ENCODE data around the gene KCNH5.
"Not testable (repeated sequence)": the region's sequence is repeated elsewhere in the genome, so short reads cannot be mapped to it uniquely, and the experiment has no call there.

KCNH5 gene

GRCh38 chr14:62905566-62905965 is 139.7 kb downstream of the KCNH5 start:
- H3K4me3 ChIP-seq (ENCODE audit: low read length), result no peak overlapping the region
- H3K27me3 ChIP-seq (ENCODE audit: insufficient read depth, low read length), result no peaks in the 10 kb centered on the region
- no peaks in the 10 kb centered on the region for H3K4me1 ChIP-seq (ENCODE audit: insufficient read depth, low read length)
- no peaks in the 10 kb centered on the region for H3K9me3 ChIP-seq (ENCODE audit: low read length)
- H3K36me3 ChIP-seq (ENCODE audit: insufficient read depth, low read length), result no peaks in the 10 kb centered on the region
- no peak overlapping the region for H2AFZ ChIP-seq (ENCODE audit: low read depth, low read length)

GRCh38 chr14:62897771-62898170 is 147.5 kb downstream of the KCNH5 start:
- H3K9me3 ChIP-seq (ENCODE audit: low read length), result no peaks in the 10 kb centered on the region
- H3K4me1 ChIP-seq (ENCODE audit: insufficient read depth, low read length), result no peaks in the 10 kb centered on the region
- no peaks in the 10 kb centered on the region for H3K36me3 ChIP-seq (ENCODE audit: insufficient read depth, low read length)
- no peak overlapping the region for H2AFZ ChIP-seq (ENCODE audit: low read depth, low read length)
- no peaks in the 10 kb centered on the region for H3K27me3 ChIP-seq (ENCODE audit: insufficient read depth, low read length)
- H3K4me3 ChIP-seq (ENCODE audit: low read length), result no peak overlapping the region

- Histone ChIP-seq H3K4me1 (ENCODE audit: insufficient read depth, low read length) (no peaks in the 10 kb centered on the region), H3K4me3 (ENCODE audit: low read length) (no peak overlapping the region), H3K36me3 (ENCODE audit: insufficient read depth, low read length) (no peaks in the 10 kb centered on the region), H3K27me3 (ENCODE audit: insufficient read depth, low read length) (no peaks in the 10 kb centered on the region), H2AFZ (ENCODE audit: low read depth, low read length) (no peak overlapping the region), H3K9me3 (ENCODE audit: low read length) (no peaks in the 10 kb centered on the region)
Observed at GRCh38 chr14:62896932-62897456, 148.3 kb downstream of the KCNH5 start.

GRCh38 chr14:62894736-62895135 is 150.5 kb downstream of the KCNH5 start:
- Histone ChIP-seq H3K36me3 (ENCODE audit: insufficient read depth, low read length) (no peaks in the 10 kb centered on the region), H3K27me3 (ENCODE audit: insufficient read depth, low read length) (no peaks in the 10 kb centered on the region), H2AFZ (ENCODE audit: low read depth, low read length) (no peak overlapping the region), H3K9me3 (ENCODE audit: low read length) (no peaks in the 10 kb centered on the region), H3K4me1 (ENCODE audit: insufficient read depth, low read length) (no peaks in the 10 kb centered on the region), H3K4me3 (ENCODE audit: low read length) (no peak overlapping the region)

GRCh38 chr14:62889364-62889763 is 155.9 kb downstream of the KCNH5 start:
- Histone ChIP-seq H3K27me3 (ENCODE audit: insufficient read depth, low read length) (no peaks in the 10 kb centered on the region), H3K9me3 (ENCODE audit: low read length) (no peaks in the 10 kb centered on the region), H3K4me3 (ENCODE audit: low read length) (no peak overlapping the region), H2AFZ (ENCODE audit: low read depth, low read length) (no peak overlapping the region), H3K36me3 (ENCODE audit: insufficient read depth, low read length) (no peaks in the 10 kb centered on the region), H3K4me1 (ENCODE audit: insufficient read depth, low read length) (no peaks in the 10 kb centered on the region)

GRCh38 chr14:62886461-62886860 is 158.8 kb downstream of the KCNH5 start:
- Histone ChIP-seq H3K27me3 (ENCODE audit: insufficient read depth, low read length) (no peaks in the 10 kb centered on the region), H3K4me3 (ENCODE audit: low read length) (no peak overlapping the region), H3K4me1 (ENCODE audit: insufficient read depth, low read length) (no peaks in the 10 kb centered on the region), H2AFZ (ENCODE audit: low read depth, low read length) (no peak overlapping the region), H3K9me3 (ENCODE audit: low read length) (no peaks in the 10 kb centered on the region), H3K36me3 (ENCODE audit: insufficient read depth, low read length) (no peaks in the 10 kb centered on the region)

- no peaks in the 10 kb centered on the region for H3K27me3 ChIP-seq (ENCODE audit: insufficient read depth, low read length)
- no peaks in the 10 kb centered on the region for H3K9me3 ChIP-seq (ENCODE audit: low read length)
- no peak overlapping the region for H3K4me3 ChIP-seq (ENCODE audit: low read length)
Observed at GRCh38 chr14:62885451-62885850, 159.8 kb downstream of the KCNH5 start.

GRCh38 chr14:62882967-62883366 is 162.3 kb downstream of the KCNH5 start:
- H3K4me3 ChIP-seq (ENCODE audit: low read length), result no peak overlapping the region
- no peaks in the 10 kb centered on the region for H3K9me3 ChIP-seq (ENCODE audit: low read length)
- no peaks in the 10 kb centered on the region for H3K27me3 ChIP-seq (ENCODE audit: insufficient read depth, low read length)
- no peaks in the 10 kb centered on the region for H3K36me3 ChIP-seq (ENCODE audit: insufficient read depth, low read length)
- no peak overlapping the region for H2AFZ ChIP-seq (ENCODE audit: low read depth, low read length)
- H3K4me1 ChIP-seq (ENCODE audit: insufficient read depth, low read length), result no peaks in the 10 kb centered on the region

More at GRCh38 chr14:62885451-62885850, 159.8 kb downstream of the KCNH5 start:
- H3K36me3 ChIP-seq (ENCODE audit: insufficient read depth, low read length), result no peaks in the 10 kb centered on the region
- no peaks in the 10 kb centered on the region for H3K4me1 ChIP-seq (ENCODE audit: insufficient read depth, low read length)
- H2AFZ ChIP-seq (ENCODE audit: low read depth, low read length), result no peak overlapping the region

- H3K36me3 ChIP-seq (ENCODE audit: insufficient read depth, low read length), result no peaks in the 10 kb centered on the region
Observed at GRCh38 chr14:62866376-62866775, 178.9 kb downstream of the KCNH5 start.

GRCh38 chr14:62864588-62864987 is 180.7 kb downstream of the KCNH5 start:
- Histone ChIP-seq H3K4me1 (ENCODE audit: insufficient read depth, low read length) (peaks cover 5% of the 10 kb centered on the region), H3K4me3 (ENCODE audit: low read length) (no peak overlapping the region), H3K27me3 (ENCODE audit: insufficient read depth, low read length) (no peaks in the 10 kb centered on the region), H3K36me3 (ENCODE audit: insufficient read depth, low read length) (no peaks in the 10 kb centered on the region), H3K9me3 (ENCODE audit: low read length) (no peaks in the 10 kb centered on the region), H2AFZ (ENCODE audit: low read depth, low read length) (no peak overlapping the region)

More at GRCh38 chr14:62866376-62866775, 178.9 kb downstream of the KCNH5 start:
- Histone ChIP-seq H3K4me1 (ENCODE audit: insufficient read depth, low read length) (peaks cover 5% of the 10 kb centered on the region), H3K4me3 (ENCODE audit: low read length) (no peak overlapping the region), H2AFZ (ENCODE audit: low read depth, low read length) (no peak overlapping the region), H3K27me3 (ENCODE audit: insufficient read depth, low read length) (no peaks in the 10 kb centered on the region), H3K9me3 (ENCODE audit: low read length) (no peaks in the 10 kb centered on the region)

GRCh38 chr14:62858011-62858410 is 187.2 kb downstream of the KCNH5 start:
- not testable (repeated sequence) for H2AFZ ChIP-seq (ENCODE audit: low read depth, low read length); H3K27me3 ChIP-seq (ENCODE audit: insufficient read depth, low read length); H3K4me3 ChIP-seq (ENCODE audit: low read length); H3K4me1 ChIP-seq (ENCODE audit: insufficient read depth, low read length); H3K36me3 ChIP-seq (ENCODE audit: insufficient read depth, low read length); H3K9me3 ChIP-seq (ENCODE audit: low read length)

- H2AFZ ChIP-seq (ENCODE audit: low read depth, low read length), result no peak overlapping the region
- no peak overlapping the region for H3K4me3 ChIP-seq (ENCODE audit: low read length)
- H3K27me3 ChIP-seq (ENCODE audit: insufficient read depth, low read length), result no peaks in the 10 kb centered on the region
- H3K36me3 ChIP-seq (ENCODE audit: insufficient read depth, low read length), result no peaks in the 10 kb centered on the region
- no peaks in the 10 kb centered on the region for H3K9me3 ChIP-seq (ENCODE audit: low read length)
- H3K4me1 ChIP-seq (ENCODE audit: insufficient read depth, low read length), result no peaks in the 10 kb centered on the region
Observed at GRCh38 chr14:62854951-62855350, 190.3 kb downstream of the KCNH5 start.

- Histone ChIP-seq H3K4me3 (ENCODE audit: low read length) (no peak overlapping the region), H3K4me1 (ENCODE audit: insufficient read depth, low read length) (no peaks in the 10 kb centered on the region), H3K27me3 (ENCODE audit: insufficient read depth, low read length) (no peaks in the 10 kb centered on the region), H3K36me3 (ENCODE audit: insufficient read depth, low read length) (no peaks in the 10 kb centered on the region), H2AFZ (ENCODE audit: low read depth, low read length) (no peak overlapping the region), H3K9me3 (ENCODE audit: low read length) (no peaks in the 10 kb centered on the region)
Observed at GRCh38 chr14:62847168-62847567, 198.1 kb downstream of the KCNH5 start.

- Histone ChIP-seq H3K36me3 (ENCODE audit: insufficient read depth, low read length) (no peaks in the 10 kb centered on the region), H2AFZ (ENCODE audit: low read depth, low read length) (no peak overlapping the region), H3K4me1 (ENCODE audit: insufficient read depth, low read length) (no peaks in the 10 kb centered on the region), H3K9me3 (ENCODE audit: low read length) (no peaks in the 10 kb centered on the region), H3K4me3 (ENCODE audit: low read length) (no peak overlapping the region), H3K27me3 (ENCODE audit: insufficient read depth, low read length) (no peaks in the 10 kb centered on the region)
Observed at GRCh38 chr14:62844546-62844945, 200.7 kb downstream of the KCNH5 start.
